HG03378 (cell line): ENCODE results near the gene PARD6B.

Source experiments
- ATAC-seq: cut with Tn5 transposase; IDR thresholded peaks from one replicate; pipeline ENCODE4 v1.9.1; 2021; ENCODE audit warnings: mild to moderate bottlenecking, moderate library complexity; ENCODE audit not compliant: unreplicated experiment

PARD6B gene

GRCh38 chr20:50723672-50724071, 7.7 kb upstream of the PARD6B start:
- ATAC-seq, result no peak

GRCh38 chr20:50724112-50724725, 7.2 kb upstream of the PARD6B start:
- ATAC-seq, result no peak

GRCh38 chr20:50724851-50725723, 6.3 kb upstream of the PARD6B start:
- no peak for ATAC-seq

GRCh38 chr20:50725724-50726005, 5.7 kb upstream of the PARD6B start:
- ATAC-seq, result no peak

GRCh38 chr20:50726955-50727791, 4.2 kb upstream of the PARD6B start:
- no peak for ATAC-seq

GRCh38 chr20:50727792-50728485, 3.4 kb upstream of the PARD6B start:
- ATAC-seq, result no peak

GRCh38 chr20:50728486-50728980, 2.8 kb upstream of the PARD6B start:
- ATAC-seq, result no peak

GRCh38 chr20:50728981-50729874, 2.2 kb upstream of the PARD6B start:
- no peak for ATAC-seq

- ATAC-seq, result no peak
These were observed 1.2 kb upstream of the PARD6B start for GRCh38 chr20:50729901-50730764.

GRCh38 chr20:50730765-50731054, 670 bp upstream of the PARD6B start:
- no peak for ATAC-seq

GRCh38 chr20:50731930-50732690, 730 bp downstream of the PARD6B start:
- no peak for ATAC-seq

GRCh38 chr20:50733644-50734349, 2.4 kb downstream of the PARD6B start:
- ATAC-seq, result no peak

- ATAC-seq, result no peak
These were observed 3.6 kb downstream of the PARD6B start for GRCh38 chr20:50734730-50735679.

GRCh38 chr20:50735813-50736212, 4.4 kb downstream of the PARD6B start:
- no peak for ATAC-seq

GRCh38 chr20:50737352-50737751, 6.0 kb downstream of the PARD6B start:
- ATAC-seq, result no peak

- no peak for ATAC-seq
These were observed 11.7 kb downstream of the PARD6B start for GRCh38 chr20:50743087-50743486.
